Brain pericyte (primary cell): ENCODE data around the gene THPO.
A peak's percentile ranks its signal among the peaks of the same experiment; 100 is the strongest.

Source experiments
- DNase-seq: peaks from one replicate; pipeline ENCODE4 v3.0.0-alpha.2; 2012; ENCODE audit warnings: low read depth, low spot score

THPO gene

GRCh38 chr3:184377882-184378445 is at the start of gene THPO:
TSS of gene THPO (minus strand) at chr3:184378207. CDS start at chr3:184376259, 1,948 bp downstream.
- no peak for DNase-seq

- DNase-seq, result no peak
Observed at GRCh38 chr3:184426691-184427141, 48.7 kb upstream of the THPO start.

GRCh38 chr3:184423561-184423960 is 45.6 kb upstream of the THPO start:
- no peak for DNase-seq

- DNase-seq, result no peak
Observed at GRCh38 chr3:184419171-184419570, 41.2 kb upstream of the THPO start.

- peak; percentile 7 for DNase-seq
Observed at GRCh38 chr3:184417619-184418327, 39.8 kb upstream of the THPO start.

- DNase-seq, result no peak
Observed at GRCh38 chr3:184415203-184415490, 37.1 kb upstream of the THPO start.

GRCh38 chr3:184414418-184415202 is 36.6 kb upstream of the THPO start:
- DNase-seq, result no peak

GRCh38 chr3:184409946-184410500 is 32.0 kb upstream of the THPO start:
- no peak for DNase-seq

GRCh38 chr3:184409331-184409926 is 31.4 kb upstream of the THPO start:
- DNase-seq, result no peak

GRCh38 chr3:184405075-184406030 is 27.3 kb upstream of the THPO start:
- no peak for DNase-seq

- DNase-seq, result no peak
Observed at GRCh38 chr3:184399410-184399809, 21.4 kb upstream of the THPO start.

GRCh38 chr3:184395320-184395660 is 17.3 kb upstream of the THPO start:
- no peak for DNase-seq

- DNase-seq, result no peak
Observed at GRCh38 chr3:184391266-184391665, 13.3 kb upstream of the THPO start.

- no peak for DNase-seq
Observed at GRCh38 chr3:184389935-184390528, 12.0 kb upstream of the THPO start.

- no peak for DNase-seq
Observed at GRCh38 chr3:184389384-184389783, 11.4 kb upstream of the THPO start.

- DNase-seq, result no peak
Observed at GRCh38 chr3:184388936-184389230, 10.9 kb upstream of the THPO start.

- DNase-seq, result no peak
Observed at GRCh38 chr3:184388164-184388935, 10.3 kb upstream of the THPO start.

GRCh38 chr3:184387174-184387714 is 9.2 kb upstream of the THPO start:
- DNase-seq, result no peak

- DNase-seq, result no peak
Observed at GRCh38 chr3:184386047-184386806, 8.2 kb upstream of the THPO start.
